ENCODE measurements around the gene FBN1. TPM values are rescaled to one million over a fixed set of nuclear protein-coding genes. Genes with fewer than 3 reads are reported as not detected.

Gene FBN1
- total RNA-seq, 2 donors from 2014 or later = 258 to 300 TPM

DNA sequence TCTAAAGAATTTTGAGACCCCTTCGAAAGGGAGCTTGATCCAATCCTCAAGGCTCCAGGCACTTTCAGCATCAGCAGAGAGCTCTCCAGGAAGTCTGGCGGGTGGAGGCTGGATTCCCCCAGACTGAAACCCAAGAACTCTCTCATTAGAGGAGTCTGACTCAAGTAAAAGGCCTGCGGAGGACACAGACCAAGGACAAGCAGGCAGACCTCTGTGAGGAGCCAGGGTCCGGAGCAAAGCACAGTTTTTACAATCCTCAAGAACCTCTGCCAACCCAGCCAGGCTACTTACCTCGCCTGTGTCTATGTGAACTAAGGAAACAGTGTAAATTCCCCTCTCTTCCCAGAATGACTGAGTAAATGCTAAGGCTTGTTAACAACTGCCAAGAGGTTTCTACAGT, 86.2 kb downstream of the FBN1 start:
- peak overlapping the region; percentile 67 to 74 for H3K27ac ChIP-seq
- ATAC-seq (ENCODE audit: insufficient number of reproducible peaks, low FRiP score, low read depth) (no peak), DNase-seq (ENCODE audit: low spot score) (peak; percentile 30)
- no peaks in the 10 kb centered on the region for H3K9me3 ChIP-seq
- no peaks in the 10 kb centered on the region for H3K27me3 ChIP-seq (replicated peaks; ENCODE audit: insufficient read depth)
- H3K36me3 ChIP-seq = no peaks in the 10 kb centered on the region
- H3K4me3 ChIP-seq = peak overlapping the region; percentile 16
- no peak for TF ChIP-seq CTCF (IDR thresholded peaks at IDR 0.05)
- H3K4me1 ChIP-seq (ENCODE audit: control insufficient read depth in 1 of 2, low read depth in 2 of 2) = peaks cover 39 to 57% of the 10 kb centered on the region in 2 donors

- DNase-seq (ENCODE audit: low spot score) (no peak), ATAC-seq (ENCODE audit: insufficient number of reproducible peaks, low FRiP score, low read depth) (no peak)
- Histone ChIP-seq H3K4me1 (ENCODE audit: control insufficient read depth in 1 of 2, low read depth in 2 of 2) (peaks cover 39 to 57% of the 10 kb centered on the region in 2 donors), H3K36me3 (no peaks in the 10 kb centered on the region), H3K27me3 (replicated peaks; ENCODE audit: insufficient read depth) (no peaks in the 10 kb centered on the region), H3K9me3 (no peaks in the 10 kb centered on the region), H3K27ac (peak overlapping the region; percentile 67 to 74), H3K4me3 (no peak overlapping the region)
- no peak for TF ChIP-seq CTCF (IDR thresholded peaks at IDR 0.05)
Observed at GRCh38 chr15:48558226-48558625, 87.3 kb downstream of the FBN1 start.

DNA sequence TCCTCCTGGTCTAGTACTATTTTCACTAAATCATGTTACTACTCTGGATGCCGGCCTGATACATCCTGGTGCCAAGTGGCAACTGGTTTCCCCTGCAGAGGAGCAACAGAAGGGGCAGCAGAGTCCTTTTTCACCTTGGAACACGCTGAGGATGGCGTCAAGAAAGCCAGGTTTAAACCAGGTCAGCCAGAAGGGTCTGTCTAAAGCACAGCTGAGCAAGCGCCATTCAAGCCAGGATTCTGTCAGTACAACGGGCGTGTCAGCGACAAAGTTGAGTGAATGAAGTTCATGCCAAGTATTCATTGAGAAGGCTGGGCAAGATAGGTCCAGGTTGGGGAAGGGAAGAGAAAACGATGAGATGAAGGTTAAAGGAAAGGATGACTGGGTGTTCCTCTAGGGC, 88.2 kb downstream of the FBN1 start:
- H3K36me3 ChIP-seq = no peaks in the 10 kb centered on the region
- no peak overlapping the region for H3K4me3 ChIP-seq
- H3K27me3 ChIP-seq (replicated peaks; ENCODE audit: insufficient read depth) = no peaks in the 10 kb centered on the region
- peaks cover 39 to 57% of the 10 kb centered on the region in 2 donors for H3K4me1 ChIP-seq (ENCODE audit: control insufficient read depth in 1 of 2, low read depth in 2 of 2)
- TF ChIP-seq CTCF (IDR thresholded peaks at IDR 0.05) = no peak
- no peaks in the 10 kb centered on the region for H3K9me3 ChIP-seq
- ATAC-seq (ENCODE audit: insufficient number of reproducible peaks, low FRiP score, low read depth) = no peak
- no peak for DNase-seq (ENCODE audit: low spot score)
- peak overlapping the region; percentile 67 to 74 for H3K27ac ChIP-seq

DNA sequence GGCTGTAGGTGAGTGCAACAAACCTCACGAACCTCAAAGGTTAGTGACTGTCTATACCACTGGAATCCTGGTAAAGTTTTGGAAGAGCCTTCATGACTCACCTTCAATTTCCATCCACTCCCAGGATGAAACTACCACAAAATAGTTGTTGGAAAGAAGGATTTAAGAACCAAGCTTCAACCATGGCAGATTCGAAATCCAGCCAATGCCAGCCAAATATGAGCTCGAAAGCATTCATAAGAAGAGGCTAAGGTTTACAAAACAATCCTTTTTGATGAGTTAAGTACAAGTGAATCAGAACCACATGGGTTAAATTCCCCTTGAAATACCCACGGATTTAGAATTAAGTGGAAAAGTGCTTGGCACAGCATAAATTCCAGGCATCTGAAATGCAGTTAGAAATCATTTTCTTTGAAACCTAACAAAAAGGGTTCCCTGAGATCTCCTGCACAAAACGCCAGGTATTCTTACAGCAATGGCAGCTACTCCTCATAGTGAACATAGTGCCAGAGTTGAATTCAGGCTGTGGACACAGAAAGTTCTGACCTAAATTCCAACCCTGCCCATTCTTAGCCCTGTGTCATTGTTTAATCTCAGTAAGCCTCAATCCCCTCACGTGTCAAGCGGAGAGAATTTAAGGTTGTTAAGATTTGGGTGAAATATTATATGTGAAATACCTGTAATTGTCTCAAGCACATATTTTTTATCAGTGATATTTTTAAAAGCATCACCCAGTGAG, 89.2 kb downstream of the FBN1 start:
- no peaks in the 10 kb centered on the region for H3K27me3 ChIP-seq (replicated peaks; ENCODE audit: insufficient read depth)
- no peak for ATAC-seq (ENCODE audit: insufficient number of reproducible peaks, low FRiP score, low read depth)
- DNase-seq (ENCODE audit: low spot score) = no peak
- H3K4me1 ChIP-seq (ENCODE audit: control insufficient read depth in 1 of 2, low read depth in 2 of 2) = peaks cover 34 to 57% of the 10 kb centered on the region in 2 donors
- H3K4me3 ChIP-seq = no peak overlapping the region
- no peaks in the 10 kb centered on the region for H3K9me3 ChIP-seq
- peak overlapping the region; percentile 67 to 74 for H3K27ac ChIP-seq
- TF ChIP-seq CTCF (IDR thresholded peaks at IDR 0.05) = no peak
- H3K36me3 ChIP-seq = no peaks in the 10 kb centered on the region

DNA sequence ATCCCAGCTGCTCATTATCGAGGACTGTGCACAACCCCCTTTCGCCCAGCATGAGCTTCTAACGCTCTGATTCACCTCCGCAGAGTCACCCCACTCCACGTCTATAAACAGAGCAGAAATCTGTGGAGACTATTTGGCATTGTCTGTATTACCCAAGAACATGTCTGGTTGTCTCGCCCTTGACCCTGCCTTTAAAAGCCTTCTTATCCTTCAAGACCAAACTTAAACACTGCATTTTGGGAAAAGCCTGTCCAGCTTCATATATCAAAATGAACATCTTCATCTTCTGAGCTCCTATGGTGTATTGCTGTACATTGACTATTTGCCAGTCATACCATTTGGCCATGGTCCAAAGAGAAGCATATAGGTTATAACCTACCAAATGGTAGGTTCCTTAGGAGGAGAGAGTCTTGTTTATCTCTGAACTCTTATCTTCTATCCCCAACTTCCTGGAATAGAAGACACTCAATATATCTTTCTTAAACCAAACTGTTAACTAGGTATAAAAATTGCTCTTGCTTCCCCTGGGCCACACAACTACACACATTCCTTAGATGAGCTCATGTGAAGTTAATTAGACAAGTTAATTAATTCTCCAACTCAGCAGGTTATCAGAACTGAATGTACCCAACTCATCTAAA, 90.1 kb downstream of the FBN1 start:
- H3K4me1 ChIP-seq (ENCODE audit: control insufficient read depth in 1 of 2, low read depth in 2 of 2) = peaks cover 34 to 49% of the 10 kb centered on the region in 2 donors
- DNase-seq (ENCODE audit: low spot score) (no peak), ATAC-seq (ENCODE audit: insufficient number of reproducible peaks, low FRiP score, low read depth) (no peak)
- peak overlapping the region in 1 of 2 donors; percentile 74 for H3K27ac ChIP-seq
- no peak for TF ChIP-seq CTCF (IDR thresholded peaks at IDR 0.05)
- H3K4me3 ChIP-seq = no peak overlapping the region
- H3K27me3 ChIP-seq (replicated peaks; ENCODE audit: insufficient read depth) = no peaks in the 10 kb centered on the region
- H3K36me3 ChIP-seq = no peaks in the 10 kb centered on the region
- no peaks in the 10 kb centered on the region for H3K9me3 ChIP-seq
